ENCODE measurements around the gene FADS3.

The FADS3 gene

GRCh38 chr11:61860054-61860903, 31.1 kb downstream of the FADS3 start:
- no peak for DNase-seq (ENCODE audit: low read depth in 2 of 2)

- DNase-seq (ENCODE audit: low read depth in 2 of 2) = no peak
These were observed 35.2 kb downstream of the FADS3 start for GRCh38 chr11:61855939-61856680.

GRCh38 chr11:61854966-61855714, 36.2 kb downstream of the FADS3 start:
- DNase-seq (ENCODE audit: low read depth in 2 of 2) = no peak

- no peak for DNase-seq (ENCODE audit: low read depth in 2 of 2)
These were observed 37.0 kb downstream of the FADS3 start for GRCh38 chr11:61854206-61854895.

- DNase-seq (ENCODE audit: low read depth in 2 of 2) = no peak
These were observed 37.6 kb downstream of the FADS3 start for GRCh38 chr11:61853698-61854169.

- no peak for DNase-seq (ENCODE audit: low read depth in 2 of 2)
These were observed 39.4 kb downstream of the FADS3 start for GRCh38 chr11:61851900-61852295.

- no peak for DNase-seq (ENCODE audit: low read depth in 2 of 2)
These were observed 40.0 kb downstream of the FADS3 start for GRCh38 chr11:61851113-61851899.

GRCh38 chr11:61850687-61851086, 40.7 kb downstream of the FADS3 start:
- DNase-seq (ENCODE audit: low read depth in 2 of 2) = no peak

- no peak for DNase-seq (ENCODE audit: low read depth in 2 of 2)
These were observed 42.7 kb downstream of the FADS3 start for GRCh38 chr11:61848631-61849030.

GRCh38 chr11:61847914-61848581, 43.3 kb downstream of the FADS3 start:
- DNase-seq (ENCODE audit: low read depth in 2 of 2) = no peak

- no peak for DNase-seq (ENCODE audit: low read depth in 2 of 2)
These were observed 44.9 kb downstream of the FADS3 start for GRCh38 chr11:61846362-61847020.

- DNase-seq (ENCODE audit: low read depth in 2 of 2) = no peak
These were observed 46.3 kb downstream of the FADS3 start for GRCh38 chr11:61844909-61845565.

- no peak for DNase-seq (ENCODE audit: low read depth in 2 of 2)
These were observed 48.9 kb downstream of the FADS3 start for GRCh38 chr11:61842528-61842820.

- no peak for DNase-seq (ENCODE audit: low read depth in 2 of 2)
These were observed 49.5 kb downstream of the FADS3 start for GRCh38 chr11:61841636-61842527.

- DNase-seq (ENCODE audit: low read depth in 2 of 2) = no peak
These were observed 51.0 kb downstream of the FADS3 start for GRCh38 chr11:61840371-61840770.

GRCh38 chr11:61839742-61840141, 51.6 kb downstream of the FADS3 start:
- no peak for DNase-seq (ENCODE audit: low read depth in 2 of 2)

GRCh38 chr11:61838921-61839320, 52.4 kb downstream of the FADS3 start:
- no peak for DNase-seq (ENCODE audit: low read depth in 2 of 2)

GRCh38 chr11:61838501-61838900, 52.8 kb downstream of the FADS3 start:
- DNase-seq (ENCODE audit: low read depth in 2 of 2) = no peak

Measured in fibroblast of skin of left biceps (primary cell).